ENCODE results near the gene FAM98B. TPM values are rescaled to one million over a fixed set of nuclear protein-coding genes. Genes with fewer than 3 reads are reported as not detected.

The FAM98B gene
- polyA plus RNA-seq, 2 of the 4 experiments (the other 2 are of a cell fraction) = 16.5 to 18.8 TPM

DNA sequence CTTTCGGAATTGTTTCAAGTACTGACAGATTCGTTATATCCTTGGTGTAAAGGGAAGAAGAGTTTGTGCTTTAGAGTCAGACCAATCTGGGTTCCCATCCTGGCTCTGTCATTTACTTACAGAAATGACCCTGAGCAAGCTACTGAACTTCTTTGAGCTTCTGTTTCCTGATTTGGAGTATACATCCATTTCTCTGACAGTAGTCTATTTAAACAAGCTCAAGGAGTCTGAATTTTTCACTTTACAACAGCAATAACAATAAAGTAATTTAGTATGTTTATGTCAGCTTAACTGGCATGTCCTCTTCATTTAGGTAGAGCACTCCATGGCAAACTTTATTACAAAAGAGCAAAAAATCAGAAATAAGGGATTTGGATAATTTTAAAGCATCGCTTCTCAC is 27.8 kb downstream of the FAM98B start (continued):
- TF ChIP-seq, protein P1, sequence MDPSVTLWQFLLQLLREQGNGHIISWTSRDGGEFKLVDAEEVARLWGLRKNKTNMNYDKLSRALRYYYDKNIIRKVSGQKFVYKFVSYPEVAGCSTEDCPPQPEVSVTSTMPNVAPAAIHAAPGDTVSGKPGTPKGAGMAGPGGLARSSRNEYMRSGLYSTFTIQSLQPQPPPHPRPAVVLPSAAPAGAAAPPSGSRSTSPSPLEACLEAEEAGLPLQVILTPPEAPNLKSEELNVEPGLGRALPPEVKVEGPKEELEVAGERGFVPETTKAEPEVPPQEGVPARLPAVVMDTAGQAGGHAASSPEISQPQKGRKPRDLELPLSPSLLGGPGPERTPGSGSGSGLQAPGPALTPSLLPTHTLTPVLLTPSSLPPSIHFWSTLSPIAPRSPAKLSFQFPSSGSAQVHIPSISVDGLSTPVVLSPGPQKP (IDR thresholded peaks at IDR 0.05; ENCODE audit: low read depth, low read length) = no peak

DNA sequence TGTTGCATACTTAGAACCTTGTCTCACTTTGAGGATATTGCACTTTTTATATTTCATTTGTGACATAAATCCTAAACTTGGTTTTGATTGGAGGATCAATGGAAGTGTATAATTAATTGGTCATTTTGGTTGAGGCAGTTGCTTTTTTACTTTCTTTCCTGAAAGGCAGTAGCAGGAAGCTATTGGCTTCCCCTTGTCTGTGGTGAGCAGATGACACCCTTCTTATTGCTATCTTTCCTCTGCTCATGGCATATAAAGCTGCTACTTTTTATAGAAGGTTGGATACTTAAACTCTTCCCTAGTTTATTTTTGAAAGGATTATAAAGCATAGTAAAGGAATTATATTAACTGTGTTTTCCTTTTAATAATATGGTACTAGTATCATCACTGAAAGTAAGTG is 28.6 kb downstream of the FAM98B start:
- ATAC-seq = no peak
- TF ChIP-seq CHD4 (IDR thresholded peaks at IDR 0.05; ENCODE audit: borderline replicate concordance) (no peak), HDAC2 (IDR thresholded peaks at IDR 0.05) (no peak), FOSB (CRISPR knock-in tag; IDR thresholded peaks at IDR 0.05) (no peak), RCOR1 (IDR thresholded peaks at IDR 0.05; ENCODE audit: low read depth, low read length) (no peak), POLR2AphosphoS2 (conservative IDR thresholded peaks at IDR 0.05; ENCODE audit: low read length) (no peak), POLR2A (IDR thresholded peaks at IDR 0.05; ENCODE audit: low read length) (no peak), CEBPB (IDR thresholded peaks at IDR 0.05) (no peak), CHD2 (IDR thresholded peaks at IDR 0.05; ENCODE audit: low read length, partially characterized antibody) (no peak), SMC3 (IDR thresholded peaks at IDR 0.05) (no peak)
- TF ChIP-seq, protein P2, sequence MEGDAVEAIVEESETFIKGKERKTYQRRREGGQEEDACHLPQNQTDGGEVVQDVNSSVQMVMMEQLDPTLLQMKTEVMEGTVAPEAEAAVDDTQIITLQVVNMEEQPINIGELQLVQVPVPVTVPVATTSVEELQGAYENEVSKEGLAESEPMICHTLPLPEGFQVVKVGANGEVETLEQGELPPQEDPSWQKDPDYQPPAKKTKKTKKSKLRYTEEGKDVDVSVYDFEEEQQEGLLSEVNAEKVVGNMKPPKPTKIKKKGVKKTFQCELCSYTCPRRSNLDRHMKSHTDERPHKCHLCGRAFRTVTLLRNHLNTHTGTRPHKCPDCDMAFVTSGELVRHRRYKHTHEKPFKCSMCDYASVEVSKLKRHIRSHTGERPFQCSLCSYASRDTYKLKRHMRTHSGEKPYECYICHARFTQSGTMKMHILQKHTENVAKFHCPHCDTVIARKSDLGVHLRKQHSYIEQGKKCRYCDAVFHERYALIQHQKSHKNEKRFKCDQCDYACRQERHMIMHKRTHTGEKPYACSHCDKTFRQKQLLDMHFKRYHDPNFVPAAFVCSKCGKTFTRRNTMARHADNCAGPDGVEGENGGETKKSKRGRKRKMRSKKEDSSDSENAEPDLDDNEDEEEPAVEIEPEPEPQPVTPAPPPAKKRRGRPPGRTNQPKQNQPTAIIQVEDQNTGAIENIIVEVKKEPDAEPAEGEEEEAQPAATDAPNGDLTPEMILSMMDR (IDR thresholded peaks at IDR 0.05) = no peak
- H3K9me3 ChIP-seq = no peaks in the 10 kb centered on the region
- CTCF ChIA-PET = interaction anchor here (0.8 to 1.7 kb wide), 2 partner anchors 35 to 176 kb away, joined by 3 to 6 read pairs; no protein-coding TSS in a partner anchor
- H3K4me3 ChIP-seq = no peak overlapping the region
- DNase-seq (ENCODE audit: low read depth in 1 of 2, low spot score in 1 of 2) = no peak
- H3K4me2 ChIP-seq = no peak overlapping the region
- no peak overlapping the region for H3K27ac ChIP-seq
- no peak for FAIRE-seq
- POLR2A ChIA-PET = no interaction called here
- no peaks in the 10 kb centered on the region for H3K4me1 ChIP-seq

DNA sequence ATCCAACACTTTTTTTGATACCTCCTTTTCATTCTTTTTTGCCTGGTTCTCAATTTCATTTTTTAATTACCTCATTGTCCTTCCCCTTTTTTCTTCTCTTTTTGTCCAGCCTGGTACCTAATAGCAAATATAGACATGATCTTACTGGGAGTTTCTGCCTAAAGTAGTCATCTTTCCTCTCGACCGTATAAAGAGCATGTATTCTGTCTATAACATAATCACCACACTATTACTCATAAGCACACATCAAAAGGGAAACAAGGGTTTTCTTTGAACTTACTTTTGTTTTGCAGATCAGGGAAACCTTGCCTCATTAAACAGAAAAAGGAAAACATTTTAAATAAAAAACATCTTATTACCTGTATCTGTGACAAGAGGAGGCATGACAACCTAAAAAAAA is 33.0 kb downstream of the FAM98B start:
- 94% methylated on average over 2 of the region's 2 CpGs for WGBS (ENCODE audit: missing lambda C conversion rate)
- TF ChIP-seq RFX5 (IDR thresholded peaks at IDR 0.05) = no peak
- no peak for TF ChIP-seq CHD2 (IDR thresholded peaks at IDR 0.05; ENCODE audit: low read length, partially characterized antibody)
- no peak for TF ChIP-seq MAZ (IDR thresholded peaks at IDR 0.05; ENCODE audit: borderline replicate concordance, low read depth, low read length)
- no peak for TF ChIP-seq FOSB (CRISPR knock-in tag; IDR thresholded peaks at IDR 0.05)
- TF ChIP-seq, protein P3, sequence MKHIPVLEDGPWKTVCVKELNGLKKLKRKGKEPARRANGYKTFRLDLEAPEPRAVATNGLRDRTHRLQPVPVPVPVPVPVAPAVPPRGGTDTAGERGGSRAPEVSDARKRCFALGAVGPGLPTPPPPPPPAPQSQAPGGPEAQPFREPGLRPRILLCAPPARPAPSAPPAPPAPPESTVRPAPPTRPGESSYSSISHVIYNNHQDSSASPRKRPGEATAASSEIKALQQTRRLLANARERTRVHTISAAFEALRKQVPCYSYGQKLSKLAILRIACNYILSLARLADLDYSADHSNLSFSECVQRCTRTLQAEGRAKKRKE (CRISPR knock-in tag; IDR thresholded peaks at IDR 0.05; ENCODE audit: low read depth) = no peak
- TF ChIP-seq, protein P4, sequence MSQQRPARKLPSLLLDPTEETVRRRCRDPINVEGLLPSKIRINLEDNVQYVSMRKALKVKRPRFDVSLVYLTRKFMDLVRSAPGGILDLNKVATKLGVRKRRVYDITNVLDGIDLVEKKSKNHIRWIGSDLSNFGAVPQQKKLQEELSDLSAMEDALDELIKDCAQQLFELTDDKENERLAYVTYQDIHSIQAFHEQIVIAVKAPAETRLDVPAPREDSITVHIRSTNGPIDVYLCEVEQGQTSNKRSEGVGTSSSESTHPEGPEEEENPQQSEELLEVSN (IDR thresholded peaks at IDR 0.05; ENCODE audit: borderline replicate concordance, low read depth) = no peak
- no peak for TF ChIP-seq CBX8 (IDR thresholded peaks at IDR 0.05)
- no peak for TF ChIP-seq TP53 (CRISPR knock-in tag; IDR thresholded peaks at IDR 0.05)
- TF ChIP-seq MYC (IDR thresholded peaks at IDR 0.05; ENCODE audit: borderline replicate concordance, low read length) = no peak
- TF ChIP-seq FOSL2 (IDR thresholded peaks at IDR 0.05) = no peak
- TF ChIP-seq FOSL2 (CRISPR knock-in tag; IDR thresholded peaks at IDR 0.05) = no peak
- TF ChIP-seq JUN (IDR thresholded peaks at IDR 0.05) = no peak
- no peak for TF ChIP-seq RCOR1 (IDR thresholded peaks at IDR 0.05; ENCODE audit: low read depth, low read length)
- TF ChIP-seq HDAC2 (IDR thresholded peaks at IDR 0.05) = no peak
- no peak for TF ChIP-seq ESRRA (IDR thresholded peaks at IDR 0.05; ENCODE audit: borderline replicate concordance, low read length)
- no peak for TF ChIP-seq HOXA7 (CRISPR knock-in tag; IDR thresholded peaks at IDR 0.05)
- TF ChIP-seq ZNF302 (CRISPR knock-in tag; IDR thresholded peaks at IDR 0.05) = no peak
- Histone ChIP-seq H3K4me1 (no peaks in the 10 kb centered on the region), H3K27ac (no peak overlapping the region), H3K4me3 (no peak overlapping the region), H3K4me2 (no peak overlapping the region), H3K9me3 (no peaks in the 10 kb centered on the region)
- no peak for ATAC-seq
- ChIA-PET CTCF (interaction anchor here (0.9 to 1.2 kb wide), 2 partner anchors 161 to 1170 kb away, joined by 3 read pairs; no protein-coding TSS in a partner anchor), POLR2A (no interaction called here)
- no peak for DNase-seq (ENCODE audit: low read depth in 1 of 2, low spot score in 1 of 2)
- no peak for FAIRE-seq
